GM19238 (cell line): ENCODE results near the gene RPS6KA2.

Experiments used
- DNase-seq: peaks from one replicate; pipeline ENCODE4 v3.0.0; 2011; ENCODE audit warnings: low spot score; ENCODE audit not compliant: insufficient read length

Gene RPS6KA2

DNA sequence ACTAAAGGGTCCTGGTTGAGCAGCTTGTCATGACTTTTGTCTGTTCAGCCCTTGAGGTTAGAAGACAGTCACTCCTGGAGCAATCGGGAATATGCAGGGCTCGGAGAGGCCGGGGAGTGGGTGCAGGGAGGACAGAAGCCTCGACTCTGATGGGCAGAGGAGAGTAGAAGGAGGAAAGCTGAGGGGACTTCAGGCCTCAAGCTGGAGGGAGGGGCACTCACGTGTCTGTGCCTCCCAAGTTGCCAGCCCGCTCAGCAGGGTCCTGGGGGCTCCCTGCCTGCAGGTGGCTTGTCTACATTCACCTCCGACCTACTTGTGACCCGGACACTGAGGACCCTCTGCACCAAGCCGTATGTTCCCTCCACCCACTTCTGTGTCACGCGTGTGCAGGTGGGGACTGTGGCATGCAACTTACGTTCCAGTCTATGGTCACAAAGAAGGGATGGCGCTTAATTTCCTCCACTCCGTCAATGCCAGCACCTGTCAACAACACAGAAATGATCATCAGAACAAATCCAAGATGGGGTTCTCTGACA lies 157.6 kb downstream of the RPS6KA2 start:
- no peak for DNase-seq

DNA sequence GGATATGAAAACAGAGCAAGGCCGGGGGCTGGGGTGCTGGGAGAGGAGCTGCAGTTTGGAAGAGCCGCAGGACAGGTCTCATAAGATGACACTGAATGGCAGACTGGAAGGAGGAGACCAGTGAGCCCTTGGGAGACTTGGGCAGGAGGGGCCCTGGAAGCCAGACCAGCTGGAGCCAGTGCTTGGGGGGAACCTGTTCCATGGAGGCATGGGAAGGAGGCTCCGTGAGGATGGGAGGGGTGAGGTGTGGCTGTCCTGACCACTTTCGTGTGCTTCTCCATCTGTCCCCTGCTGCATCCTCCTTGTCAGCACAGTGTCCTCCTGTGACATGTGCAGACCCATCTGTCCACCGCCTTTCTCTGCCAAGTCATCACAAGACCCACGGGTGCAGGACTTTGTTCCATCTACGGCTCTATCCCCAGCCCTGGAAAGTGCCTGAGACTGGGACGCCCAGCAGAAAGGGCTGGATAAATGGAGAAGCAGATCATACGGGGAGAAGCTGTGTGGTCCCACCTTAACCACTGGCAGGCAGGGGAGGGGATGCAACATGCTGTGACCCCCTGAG lies 159.5 kb downstream of the RPS6KA2 start:
- no peak for DNase-seq

DNA sequence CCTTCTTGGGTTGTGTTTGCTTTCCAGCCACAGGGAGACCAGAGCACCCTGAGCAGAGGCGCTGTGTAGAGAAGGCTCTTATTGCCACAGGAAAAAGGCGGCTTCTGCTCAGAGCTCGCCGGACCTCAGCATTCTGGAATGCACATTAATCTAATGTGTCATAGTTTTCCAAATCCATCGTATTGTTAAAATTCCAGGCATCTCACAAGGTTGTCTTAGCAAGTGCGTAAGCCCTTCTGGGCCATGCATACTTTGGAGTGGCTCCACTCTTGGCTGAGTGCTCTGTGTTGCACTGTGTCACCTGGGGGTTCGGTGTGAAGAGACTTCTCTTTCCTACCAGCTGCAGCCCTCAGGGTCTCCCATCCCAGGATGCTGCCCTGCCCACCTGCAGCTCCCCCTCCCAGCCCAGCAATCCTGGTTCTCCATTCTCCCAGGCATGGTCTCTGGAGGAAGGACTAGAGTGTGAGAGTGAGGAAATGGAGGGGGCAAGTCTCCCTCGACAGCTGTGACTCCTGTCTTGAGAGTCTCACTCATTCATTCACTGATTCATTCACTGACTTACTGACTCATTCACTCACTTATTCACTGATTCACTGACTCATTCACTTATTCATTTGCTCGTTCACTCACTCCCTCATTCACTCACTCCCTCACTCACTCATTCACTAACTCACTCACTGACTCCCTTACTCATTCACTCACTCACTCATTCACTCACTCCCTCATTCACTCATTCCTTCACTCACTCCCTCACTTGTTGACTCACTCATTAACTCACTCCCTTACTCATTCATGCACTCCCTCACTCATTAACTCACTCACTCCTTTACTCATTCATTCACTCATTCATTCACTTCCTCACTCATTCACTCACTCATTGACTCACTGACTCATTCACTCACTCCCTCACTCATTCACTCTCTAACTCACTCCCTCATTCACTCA lies 160.6 kb downstream of the RPS6KA2 start:
- DNase-seq: no peak

DNA sequence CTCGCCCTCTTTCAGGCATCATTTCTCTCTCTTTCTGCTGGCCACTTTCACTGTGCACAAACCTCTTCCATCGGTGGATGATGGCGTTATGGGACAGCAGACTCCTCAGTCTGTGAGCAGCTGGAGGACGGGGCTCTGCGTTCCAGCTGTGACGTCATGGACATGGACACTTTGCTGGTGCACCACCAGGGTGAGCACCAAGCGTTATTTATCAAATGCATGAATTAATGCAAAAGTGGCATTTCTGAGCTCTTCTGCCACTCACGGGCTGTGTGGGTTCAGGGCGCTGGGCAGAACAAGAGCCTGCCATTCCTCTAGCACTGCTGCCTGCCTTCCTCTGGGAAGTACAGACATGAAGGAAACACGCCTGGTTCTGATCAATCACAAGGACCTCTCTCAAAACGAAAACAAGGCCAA lies 161.4 kb downstream of the RPS6KA2 start:
- DNase-seq: no peak

DNA sequence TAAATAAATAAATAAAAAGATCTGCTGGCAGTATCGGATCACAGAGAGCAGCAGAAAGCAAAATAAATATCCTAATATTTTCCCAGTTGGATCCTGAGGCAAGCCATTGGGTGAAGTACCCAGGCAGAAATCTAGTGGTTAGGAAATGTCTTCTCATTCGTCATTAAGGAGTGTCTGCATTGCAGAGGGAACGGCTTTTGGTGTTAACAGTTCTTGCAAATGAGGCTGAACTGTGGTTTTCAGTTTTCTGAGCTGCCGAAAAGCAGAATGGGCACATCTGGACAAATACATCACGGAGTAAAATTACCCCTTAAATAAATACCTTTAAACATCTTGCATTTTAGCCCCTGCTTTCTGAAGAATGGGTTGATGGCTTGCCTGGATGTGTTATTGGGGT lies 162.1 kb downstream of the RPS6KA2 start:
- DNase-seq: no peak

DNA sequence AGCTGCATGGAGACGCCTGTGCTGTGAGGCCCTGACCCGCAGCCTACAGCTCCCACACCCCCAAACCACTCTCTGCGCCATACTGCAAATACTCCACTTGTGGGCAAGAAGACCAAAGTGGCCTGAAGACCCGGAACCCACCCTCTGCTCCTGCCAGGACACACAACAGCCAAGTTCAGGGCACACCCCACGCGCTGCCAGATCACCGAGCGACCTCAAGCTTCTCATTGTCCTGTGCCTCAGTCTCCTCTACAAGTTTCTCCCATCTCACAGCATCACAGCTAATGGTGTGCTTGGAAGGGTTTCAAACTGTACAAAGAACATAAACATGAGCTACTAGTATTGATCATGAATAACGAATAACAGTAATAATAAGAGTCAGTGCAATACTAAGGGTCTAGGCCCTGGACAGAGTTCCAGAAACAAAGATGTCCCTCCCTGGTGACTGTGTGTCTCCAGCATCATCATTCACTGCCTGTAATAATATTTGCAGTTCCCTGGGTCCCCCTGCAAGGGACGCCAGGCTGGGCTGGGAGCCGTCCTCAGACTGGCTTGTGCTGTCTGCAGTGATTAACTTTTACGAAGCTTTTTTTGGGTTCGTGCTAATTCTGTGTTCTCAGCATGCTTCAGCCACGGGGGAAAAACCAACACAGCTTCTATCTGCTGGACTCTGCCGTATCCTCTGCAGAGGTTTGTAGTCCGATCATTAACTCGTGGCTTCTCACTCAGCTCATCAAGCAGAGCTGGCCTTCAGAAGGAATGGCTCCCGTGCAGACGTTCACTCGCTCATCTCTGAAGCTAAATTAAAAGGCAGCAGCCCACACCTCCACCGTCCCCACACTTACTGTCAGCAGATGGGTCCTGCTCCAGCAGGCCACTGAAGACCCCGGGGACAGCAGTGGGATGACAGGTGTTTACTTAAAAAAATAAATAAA lies 162.7 kb downstream of the RPS6KA2 start:
- no peak for DNase-seq

DNA sequence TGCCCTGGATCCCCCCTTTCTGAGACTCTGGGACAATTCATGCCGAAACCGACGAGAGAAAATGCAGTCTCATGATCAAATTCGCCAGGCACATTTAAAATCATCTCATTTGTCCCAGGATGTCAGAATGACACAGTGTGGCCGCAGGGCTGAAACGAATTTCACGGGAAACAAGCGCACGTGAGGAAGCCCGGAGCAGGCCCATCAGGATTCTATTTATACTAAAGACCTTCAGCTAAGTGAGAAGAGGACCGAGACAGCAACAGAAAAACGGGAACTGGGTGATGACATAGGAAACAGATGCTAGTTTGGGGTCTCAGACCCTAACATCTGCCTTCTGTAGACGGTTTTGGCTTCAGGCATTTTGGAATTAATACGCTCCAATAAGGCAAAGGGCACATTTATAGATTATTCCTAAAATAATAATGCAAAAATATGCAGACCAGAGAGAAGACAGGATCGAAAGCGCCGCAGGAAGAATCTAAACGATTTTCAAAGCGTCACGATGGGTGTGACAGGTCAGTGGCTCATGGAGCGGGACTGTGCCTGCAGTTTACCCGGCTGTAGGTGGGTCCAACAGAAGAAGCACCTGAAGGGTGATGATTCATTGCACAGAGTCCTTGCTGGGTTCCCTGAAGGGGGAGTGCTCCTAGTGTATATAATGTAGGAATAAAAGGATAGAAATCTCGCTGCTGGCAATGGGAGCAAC lies 163.5 kb downstream of the RPS6KA2 start:
- no peak for DNase-seq

DNA sequence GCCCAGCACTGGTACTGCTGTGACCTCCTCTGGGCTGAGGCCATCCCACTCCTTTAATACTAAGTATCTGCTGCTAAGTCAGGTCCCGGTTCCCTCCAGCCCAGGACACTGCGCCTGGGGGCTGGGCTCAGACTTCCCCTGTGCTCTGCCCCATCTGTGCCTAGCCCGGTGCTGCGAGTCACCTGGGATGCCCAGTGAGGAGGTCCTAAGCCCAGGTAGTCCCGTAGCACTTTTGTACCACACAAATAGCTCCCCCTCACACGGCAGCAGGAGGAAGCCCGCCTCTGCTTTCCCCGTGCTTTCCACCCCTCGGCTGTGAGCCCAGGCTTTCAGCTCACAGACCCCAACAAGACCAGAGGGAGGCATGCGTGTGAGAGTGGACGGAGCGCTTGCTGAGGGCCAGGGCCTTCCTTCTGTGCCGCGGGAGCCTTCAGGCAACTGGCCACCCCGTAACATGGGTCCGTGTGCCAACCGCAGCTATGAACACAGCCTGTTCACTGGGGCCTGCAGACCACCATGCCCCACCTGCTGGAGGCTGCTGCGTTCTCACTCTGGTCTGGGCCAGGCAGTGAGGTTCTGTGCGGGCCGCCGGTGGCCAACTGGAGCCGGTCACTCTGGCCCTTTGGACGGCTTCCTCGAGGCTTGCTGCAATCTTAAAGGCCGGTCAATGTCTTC lies 164.5 kb downstream of the RPS6KA2 start:
- DNase-seq: no peak

DNA sequence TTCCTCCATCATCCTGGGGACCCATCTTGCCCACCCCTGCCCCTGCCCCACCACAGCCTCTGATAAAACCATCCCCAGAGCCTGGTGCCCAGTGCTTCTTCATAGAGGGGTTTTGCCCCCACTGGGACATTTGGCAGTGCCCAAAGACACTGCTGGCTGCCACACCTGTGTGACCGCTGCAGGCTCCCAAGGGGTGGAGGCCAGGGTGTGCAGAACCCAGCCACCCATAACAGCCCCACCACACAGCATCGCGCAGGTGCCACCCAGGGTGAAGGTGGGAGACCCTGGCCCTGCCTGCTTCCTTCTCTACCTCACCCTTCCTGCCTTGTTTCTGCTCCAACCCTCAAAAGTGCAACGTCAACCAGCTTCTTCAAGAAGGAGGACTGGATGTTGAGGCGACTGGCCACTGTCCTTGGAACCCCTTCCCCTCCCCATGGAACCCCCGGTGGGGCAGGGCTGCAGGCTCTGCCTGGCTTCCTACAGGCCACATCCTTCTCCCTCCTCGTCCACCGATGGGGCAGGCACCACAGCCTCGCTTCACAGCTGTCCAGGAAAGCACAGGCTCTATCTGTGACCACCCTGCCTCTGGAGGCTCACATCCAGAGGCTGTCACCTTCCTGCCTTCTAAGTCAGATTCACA lies 165.1 kb downstream of the RPS6KA2 start:
- no peak for DNase-seq

DNA sequence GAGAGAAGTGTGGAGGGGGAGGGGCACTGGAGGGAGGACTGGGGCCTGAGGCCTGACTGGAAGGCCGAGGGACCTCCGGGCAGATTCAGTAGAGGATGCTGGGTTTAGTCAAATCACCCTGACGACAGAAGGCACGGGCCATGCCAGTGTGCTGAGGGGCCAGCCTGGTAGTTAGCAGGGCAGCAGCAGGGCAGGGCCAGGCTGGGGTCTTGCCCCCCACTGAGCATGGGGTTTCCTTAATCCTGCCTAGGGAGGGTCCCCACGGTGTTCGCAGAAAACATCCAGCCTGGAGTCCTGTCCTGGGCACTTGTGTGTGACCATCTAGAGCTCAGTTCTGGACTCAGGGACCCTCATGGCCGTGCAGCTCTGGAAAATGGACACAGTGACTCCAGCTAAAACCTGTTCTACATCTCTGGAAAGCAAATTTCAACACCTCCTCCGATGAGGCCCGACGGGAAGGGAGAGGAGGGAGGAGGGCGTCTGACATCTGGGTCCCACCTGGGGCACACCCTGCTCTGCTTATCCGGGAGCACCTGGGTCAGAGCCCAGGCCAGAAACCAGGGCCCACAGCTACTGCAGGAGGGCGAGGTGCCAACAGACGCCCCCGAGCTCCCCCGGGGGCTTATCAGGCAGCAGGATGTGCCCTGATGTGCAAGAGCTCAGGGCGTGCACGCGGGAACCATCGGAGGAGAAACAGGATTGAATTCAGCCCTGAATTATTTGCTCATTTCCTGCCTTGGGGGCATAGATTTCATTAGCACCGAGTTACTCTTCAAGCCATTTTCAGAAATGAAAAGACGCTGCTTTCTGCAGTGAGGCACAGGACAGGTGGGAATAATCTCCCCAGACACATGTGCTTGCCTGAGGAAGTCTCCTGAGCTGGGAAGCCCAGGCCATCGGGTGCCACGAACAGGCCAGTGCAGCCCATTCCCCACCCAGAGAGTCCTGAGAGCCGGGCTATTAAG lies 166.3 kb downstream of the RPS6KA2 start:
- DNase-seq: no peak

DNA sequence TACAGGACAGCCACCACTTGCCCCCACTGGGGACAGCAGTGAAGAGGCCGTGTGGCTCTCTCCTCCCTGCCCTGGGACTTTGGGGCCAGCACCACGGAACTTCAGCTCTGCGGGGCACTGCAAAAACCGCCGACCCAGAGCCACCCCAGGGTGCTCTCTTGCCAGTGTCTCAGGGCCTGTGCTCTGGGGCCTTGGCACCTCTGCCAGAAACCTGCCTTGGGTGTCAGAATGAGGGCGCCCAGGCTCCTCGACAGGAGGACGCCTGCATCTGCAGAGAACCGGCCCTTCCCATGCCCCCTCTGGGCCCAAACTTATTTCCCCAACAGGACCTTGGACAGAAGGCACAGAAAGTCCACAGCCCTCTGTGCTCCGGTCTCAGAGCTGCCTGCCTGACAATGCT lies 167.1 kb downstream of the RPS6KA2 start:
- no peak for DNase-seq

DNA sequence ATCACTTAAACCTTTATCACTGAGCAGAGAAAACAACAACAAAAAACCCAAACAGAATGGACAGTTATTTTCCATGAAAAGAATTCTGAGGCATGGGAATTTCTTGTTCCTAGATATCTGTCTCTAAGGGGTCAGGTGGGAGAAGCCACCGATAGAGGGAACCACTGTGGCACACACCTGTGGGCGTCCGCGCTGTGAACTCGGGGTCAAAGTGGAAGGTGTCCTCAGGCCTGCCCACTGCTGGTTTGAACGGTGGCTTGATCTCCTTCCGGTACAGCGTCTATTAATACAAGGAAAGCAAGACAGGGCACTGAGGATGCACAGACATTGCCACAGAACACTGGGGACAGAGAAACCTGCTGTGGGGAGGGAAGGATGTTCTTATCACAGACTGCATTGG lies 167.8 kb downstream of the RPS6KA2 start:
- no peak for DNase-seq

DNA sequence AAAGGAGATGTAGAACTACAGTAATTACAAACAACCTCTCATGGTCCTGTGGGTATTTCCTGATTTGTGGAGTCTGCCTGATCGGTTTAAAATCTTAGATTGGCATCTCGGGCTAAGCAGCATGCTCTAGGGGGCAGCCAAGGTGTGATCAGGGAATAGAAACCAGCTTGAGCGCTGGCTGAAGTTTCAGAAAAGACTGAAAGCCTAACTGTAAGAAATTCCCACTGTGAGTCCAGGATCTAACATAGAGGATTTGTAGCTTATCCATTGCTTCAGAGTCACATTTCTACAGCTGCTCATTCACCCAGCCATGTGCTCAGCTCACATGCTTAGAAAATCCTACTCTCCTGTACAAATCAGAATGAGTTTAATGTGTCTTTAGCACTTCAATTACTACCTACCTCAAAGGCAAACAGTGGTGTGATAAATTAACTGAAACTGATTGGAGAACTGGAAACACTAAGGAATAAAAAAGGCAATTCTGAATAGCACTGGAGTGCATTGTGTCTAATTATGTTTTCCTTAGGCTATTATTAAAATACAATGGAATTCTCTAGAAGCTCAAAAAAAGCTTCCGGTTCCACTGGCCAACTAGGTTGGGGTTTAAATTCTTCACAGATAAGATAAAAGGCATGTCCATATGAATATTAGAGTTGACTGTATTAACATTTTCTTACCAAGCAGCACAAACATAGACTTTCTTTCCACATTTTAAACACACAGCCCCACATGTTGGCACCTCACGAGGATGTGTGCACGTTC lies 170.5 kb downstream of the RPS6KA2 start:
- no peak for DNase-seq

DNA sequence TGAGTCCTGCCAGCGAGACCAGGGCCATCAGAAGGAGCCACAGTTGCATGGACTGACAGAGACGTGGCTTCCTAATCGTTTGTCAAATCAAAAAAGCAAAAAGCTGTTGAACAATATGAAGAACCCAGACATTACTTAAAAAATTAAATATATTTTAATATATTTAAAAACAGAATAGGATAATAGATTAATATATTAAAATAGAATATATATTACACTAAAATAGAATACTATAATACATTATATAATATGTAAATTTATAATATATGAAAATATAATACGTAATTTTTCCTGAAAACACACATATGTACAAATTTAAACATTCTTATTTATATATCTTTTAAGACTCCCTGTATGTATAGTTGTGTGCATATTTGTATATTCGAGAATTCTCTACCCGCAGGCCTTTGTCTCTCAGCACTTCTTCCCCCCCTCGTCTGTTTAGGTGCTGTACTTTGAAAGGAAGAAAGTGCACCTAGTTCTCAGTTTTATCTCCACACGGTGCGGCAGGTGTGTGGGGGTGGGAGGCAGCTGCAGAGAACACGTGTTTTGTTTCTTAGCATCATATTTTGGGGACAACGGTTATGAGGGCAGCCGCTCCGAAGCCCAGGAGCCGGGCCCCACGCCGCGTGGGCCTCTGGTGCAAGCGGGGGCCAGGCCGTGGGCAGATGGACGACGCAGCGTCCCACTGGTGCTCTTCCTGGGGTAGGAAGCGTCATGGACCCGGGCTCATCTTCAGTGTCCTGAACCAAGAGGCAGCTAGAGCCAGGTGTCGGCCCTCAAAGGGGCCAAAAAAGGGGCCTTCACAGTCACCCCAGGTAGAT lies 172.1 kb downstream of the RPS6KA2 start:
- DNase-seq: no peak

DNA sequence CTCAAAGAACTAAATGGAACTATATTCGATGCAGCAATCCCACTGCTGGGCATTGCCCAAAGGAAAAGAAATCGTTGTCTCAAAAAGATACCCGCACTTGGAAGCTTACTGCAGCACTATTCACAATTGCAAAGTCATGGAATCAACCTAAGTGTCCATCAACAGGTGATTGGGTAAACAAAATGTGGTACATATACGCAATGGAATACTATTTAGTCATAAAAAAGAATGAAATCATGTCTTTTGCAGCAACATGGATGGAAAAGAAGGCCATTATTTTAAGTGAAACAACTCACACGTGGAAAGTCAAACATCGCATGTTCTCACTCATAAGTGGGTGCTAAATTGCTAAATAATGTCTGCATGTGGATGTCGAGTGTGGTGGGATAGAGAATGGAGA lies 173.4 kb downstream of the RPS6KA2 start:
- DNase-seq: no peak

DNA sequence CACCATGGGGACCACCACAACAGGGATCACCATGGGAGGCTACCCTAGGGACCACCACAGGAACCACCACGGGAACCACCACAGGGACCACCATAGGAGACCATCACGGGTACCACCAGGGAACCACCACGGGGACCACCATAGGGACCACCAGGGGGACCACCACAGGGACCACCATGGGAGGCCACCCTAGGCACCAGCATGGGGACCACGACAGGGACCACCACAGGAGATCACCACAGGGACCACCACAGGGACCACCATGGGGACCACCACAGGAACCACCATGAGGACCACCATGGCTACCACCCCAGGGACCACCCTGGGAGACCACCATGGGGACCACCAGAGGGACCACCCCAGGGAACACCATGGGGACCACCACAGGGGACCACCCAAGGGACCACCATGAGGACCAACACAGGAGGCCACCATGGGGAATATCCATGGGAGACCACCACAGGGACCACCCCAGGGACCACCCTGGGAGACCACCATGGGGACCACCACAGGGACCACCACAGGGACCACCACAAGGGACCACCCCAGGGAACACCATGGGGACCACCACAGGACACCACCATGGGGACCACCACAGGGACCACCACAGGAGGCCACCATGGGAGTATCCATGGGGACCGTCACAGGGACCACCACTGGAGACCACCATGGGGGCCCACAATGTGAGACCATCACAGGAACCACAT lies 176.7 kb downstream of the RPS6KA2 start:
- DNase-seq: no peak

DNA sequence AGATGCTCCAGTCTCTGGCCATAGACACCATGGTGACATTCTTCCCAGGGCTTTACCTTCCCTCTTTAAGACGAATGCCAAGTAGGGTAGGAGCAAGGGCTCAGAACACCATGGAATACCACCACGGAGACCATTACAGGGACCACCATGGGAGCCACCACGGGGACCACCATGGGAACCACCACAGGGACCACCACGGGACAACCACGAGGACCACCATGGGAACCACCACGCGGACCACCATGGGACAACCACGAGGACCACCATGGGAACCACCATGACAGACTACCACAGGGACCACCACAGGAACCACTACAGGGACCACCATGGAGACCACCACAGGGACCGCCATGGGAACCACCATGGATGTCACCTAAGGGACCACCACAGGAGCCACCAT lies 177.4 kb downstream of the RPS6KA2 start:
- no peak for DNase-seq
